Right forelimb (tissue), 1 donor: ENCODE data around the gene PNKP.
A peak's percentile ranks its signal among the peaks of the same experiment; 100 is the strongest.

Experiments used
- DNase-seq: peaks from one replicate; pipeline ENCODE4 v3.0.0-alpha.2; 2018

PNKP gene

DNA sequence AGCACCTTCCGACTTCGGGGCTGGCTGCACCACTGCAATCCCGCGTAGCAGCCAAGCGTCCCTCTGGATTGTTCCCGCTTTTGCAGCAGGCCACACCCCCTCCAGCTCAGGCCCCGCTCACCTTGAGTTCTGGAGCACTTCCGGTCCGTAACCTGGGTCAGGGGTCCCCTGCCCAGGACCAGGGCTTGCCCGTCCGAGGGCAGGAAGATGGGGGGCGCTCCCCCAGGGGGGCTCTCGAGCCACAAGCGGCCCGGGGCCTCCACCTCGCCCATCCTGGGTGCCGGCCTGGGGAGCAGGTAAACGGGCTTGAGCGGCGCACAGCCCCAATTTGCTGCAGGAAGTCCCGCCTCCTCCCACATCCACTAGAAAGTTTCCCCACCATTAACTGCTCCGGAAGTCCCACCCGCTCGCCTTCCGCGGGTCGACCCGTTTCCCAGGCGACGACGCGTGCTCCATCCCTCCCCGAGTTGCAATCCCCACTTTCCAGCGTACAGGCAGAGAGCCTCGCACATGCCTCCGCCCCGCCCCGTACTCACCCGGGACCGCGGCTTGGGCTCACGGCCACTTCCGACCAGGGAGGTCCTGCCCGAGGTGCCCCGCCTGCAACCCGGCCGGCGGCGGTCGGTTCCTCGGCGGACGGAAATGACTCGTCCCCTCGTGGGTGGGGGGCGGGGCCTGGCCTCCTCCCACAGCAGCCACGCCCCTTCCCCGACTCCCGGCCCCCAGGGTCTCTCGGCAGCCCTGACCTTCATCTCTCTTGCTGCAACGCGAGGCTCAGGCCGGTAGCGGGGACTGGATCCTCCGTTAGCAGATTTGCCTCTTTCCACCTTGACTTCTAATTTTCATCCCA, at the start of gene PNKP:
Gene PNKP, minus strand, starts transcription at position 644 of the 850 bp plus-strand sequence. Its CDS starts 372 bp downstream, at position 272.
- peak; percentile 97 for DNase-seq

DNA sequence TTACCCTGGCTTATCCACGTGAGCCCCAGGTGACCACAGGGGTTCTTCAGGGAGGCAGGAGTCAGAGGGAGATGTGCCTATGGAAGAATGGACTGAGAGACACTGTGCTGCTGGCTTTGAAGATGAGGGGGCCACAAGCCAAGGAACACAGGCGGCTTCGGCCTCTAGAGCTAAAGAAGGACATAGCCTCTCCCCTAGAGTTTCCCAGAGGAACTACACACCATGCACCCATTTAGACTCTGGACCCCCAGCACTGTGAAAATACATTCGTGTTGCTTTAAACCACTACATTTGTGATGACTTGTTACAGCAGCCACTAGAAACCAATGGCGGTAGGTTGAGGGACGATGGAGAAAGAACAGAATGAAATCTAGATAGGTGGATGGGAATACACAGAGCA, 47.9 kb upstream of the PNKP start:
- no peak for DNase-seq

DNA sequence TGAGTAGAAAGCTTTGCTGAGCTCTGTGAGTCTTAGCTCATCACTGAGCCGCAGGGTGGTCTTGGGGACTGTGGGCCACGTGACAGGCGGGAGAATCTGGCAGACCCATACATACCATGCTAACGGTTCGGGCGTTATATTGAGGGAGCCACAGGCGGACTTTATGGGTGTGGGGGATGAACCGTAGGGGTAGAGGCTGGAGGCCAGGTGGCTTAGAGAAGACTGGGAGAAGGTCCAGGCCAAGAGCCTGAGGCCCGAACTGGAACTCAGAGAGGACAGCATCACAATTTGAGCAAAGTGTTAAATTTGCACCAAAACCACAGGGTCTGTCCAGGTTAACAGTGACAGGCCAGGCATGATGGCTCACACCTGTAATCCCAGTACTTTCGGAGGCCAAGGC, 46.3 kb upstream of the PNKP start:
- DNase-seq = no peak

DNA sequence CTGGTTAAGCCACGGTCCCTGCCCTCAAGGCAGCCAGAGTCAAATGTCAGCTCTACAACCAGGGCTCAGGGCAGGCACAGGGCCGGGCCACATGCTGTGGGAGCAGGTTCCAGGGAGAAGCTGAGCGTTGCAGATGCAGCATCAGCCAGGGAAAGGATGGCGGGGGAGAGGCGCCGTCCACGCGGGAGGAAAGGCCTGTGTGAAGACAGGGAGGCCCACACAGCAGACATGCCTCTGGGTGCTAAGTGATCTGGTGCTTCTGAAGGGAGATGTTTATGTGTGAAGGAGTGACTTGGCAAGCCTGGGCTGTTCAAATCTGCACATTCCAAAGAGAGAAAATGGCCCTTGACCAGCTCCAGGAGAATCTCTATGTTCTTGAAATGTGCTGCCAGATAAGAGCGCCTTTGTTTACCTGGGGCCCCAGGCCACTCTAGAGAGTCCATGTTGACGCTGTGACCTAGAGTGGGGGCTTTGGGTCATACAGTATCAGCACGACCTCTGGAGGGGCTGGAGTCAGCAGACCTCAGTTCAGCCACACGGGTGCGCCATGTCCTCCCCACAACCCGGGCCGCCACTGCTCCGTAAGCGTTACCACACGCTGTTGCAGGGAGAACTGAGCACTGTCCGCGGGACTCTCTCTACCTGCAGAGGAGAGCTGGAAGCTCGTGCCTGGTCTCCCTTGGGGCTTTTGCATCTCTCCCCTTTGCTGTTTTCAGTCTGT, 45.7 kb upstream of the PNKP start:
- no peak for DNase-seq

DNA sequence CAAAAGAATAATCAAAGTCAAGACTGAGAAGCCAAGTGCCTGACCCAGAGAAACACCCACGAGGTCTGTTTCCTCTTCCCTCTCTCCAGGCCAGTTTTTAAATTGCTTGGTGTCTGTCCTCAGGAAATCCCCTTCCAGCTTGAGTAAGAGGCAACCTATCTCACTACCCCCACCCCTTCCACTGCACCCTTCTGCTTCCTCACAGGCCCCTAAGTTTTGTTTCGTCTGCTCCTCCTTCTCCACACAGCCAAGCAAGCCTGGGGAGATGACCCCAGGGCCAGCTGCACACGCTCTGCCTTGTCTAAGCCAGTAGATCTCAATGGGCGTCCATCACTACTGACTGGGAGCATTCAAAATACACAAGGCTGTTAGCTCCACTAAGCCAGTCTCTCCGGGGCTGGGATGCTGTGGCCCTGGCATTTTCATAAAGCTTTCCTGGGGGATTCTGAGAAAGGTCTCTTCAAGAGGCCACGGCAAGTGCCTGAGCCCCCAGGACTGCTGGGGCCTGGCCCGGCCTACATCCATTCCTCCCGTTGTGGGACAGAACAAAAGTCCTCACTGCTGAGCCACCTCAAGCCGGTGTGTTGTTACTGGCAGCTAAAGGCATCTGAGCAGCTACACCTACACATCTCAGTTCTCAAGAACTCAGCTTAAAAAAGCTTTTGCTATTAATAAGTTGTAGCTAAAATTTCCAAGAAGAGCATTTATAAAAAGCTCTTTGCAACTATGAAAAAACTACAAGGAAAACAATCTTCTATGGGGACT, 44.2 kb upstream of the PNKP start:
- DNase-seq = no peak

DNA sequence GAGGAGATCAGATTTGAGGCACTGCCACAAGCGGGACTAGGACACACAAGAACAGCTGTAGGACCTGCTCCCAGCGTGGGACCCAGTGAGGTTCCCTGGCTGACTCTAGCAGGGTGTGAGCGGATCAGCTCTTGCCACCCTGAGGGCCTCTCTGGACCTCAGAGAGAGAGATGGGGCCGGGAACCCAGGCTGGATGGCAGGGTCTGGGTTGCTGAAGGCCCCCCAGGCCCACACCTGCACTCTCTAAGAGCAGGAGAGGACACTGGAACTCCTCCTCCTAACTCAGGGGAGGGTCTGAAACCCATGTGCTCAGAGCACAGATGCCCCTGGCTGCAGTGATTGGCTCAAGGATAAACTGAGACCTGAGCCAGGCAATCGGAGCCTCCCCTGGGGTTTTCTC, 42.8 kb upstream of the PNKP start:
- DNase-seq = no peak

DNA sequence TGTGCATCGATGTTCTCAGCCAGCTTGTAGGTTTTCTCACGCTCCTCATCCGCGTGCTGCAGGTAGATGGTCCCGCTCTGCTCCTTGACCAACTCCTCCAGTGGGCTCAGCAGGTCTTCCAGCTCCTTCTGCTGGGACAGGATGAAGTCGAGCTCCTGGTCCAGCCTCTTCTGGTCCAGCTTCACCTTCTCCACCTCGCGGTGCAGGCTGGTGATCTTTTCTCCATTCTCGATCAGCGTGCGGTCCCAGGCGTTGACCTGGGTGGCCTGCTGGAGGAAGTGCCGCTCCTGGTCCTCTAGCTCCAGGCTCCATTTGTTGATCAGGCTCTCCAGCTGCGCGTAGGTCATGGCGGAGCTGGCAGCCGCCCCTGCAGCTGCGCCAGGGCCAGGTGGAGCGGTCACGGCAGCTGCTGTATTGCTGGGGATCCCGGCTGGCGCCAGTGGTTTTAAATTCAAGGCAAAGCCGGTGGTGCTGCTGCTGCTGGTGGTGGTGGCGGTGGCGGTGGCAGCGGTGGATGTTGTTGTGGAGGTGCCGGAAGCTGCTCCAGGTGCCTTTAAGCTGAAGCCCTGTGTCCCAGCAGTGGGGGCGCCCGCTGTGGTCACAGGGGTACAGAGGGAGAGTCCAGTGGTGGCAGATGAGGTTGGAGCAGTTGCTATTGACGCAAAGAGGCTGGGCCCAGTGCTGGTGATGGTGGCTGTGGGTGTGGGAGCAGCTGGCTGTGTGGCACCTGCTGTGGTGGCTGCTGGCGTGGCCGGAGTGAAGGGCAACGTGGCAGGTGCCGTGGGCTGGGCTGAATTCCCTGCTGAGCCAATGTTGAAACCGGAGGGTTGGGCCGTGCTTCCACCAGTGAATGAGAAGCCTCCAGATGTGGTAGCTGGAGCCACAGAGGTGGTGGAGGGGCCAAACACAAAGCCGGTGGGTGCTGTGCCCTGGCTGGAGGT, 41.4 kb upstream of the PNKP start:
- no peak for DNase-seq

DNA sequence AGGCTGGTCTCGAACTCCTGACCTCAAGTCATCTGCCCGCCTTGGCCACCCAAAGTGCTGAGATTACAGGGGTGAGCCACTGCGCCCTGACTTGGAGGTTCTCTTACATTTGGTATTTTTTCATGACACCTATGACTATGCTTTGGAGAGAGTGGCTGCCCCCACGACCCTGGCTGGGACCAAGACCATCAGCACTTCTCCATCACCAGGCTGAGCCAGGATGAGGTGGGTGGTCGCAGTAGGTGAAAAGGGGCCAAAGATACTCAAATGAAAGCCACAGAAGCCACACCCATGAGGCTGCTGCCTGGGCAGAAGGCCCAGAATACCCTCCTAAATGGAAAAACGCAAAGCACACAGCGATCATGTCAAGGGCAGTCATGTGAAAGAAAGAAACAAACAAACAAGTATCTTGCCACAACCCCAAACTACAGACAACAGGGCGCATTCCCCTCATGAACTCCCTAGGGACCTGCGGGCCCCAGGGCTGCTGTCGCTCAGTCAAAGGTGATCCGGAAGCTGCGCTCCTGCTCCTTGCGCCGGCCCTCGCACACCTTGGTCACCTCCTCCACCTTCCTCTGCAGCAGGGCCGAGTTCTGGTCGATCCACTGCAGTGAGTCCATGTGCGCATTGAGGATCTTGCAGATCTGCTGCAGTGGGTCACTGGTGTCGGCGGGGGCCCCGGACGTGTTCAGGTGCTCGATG, 40.5 kb upstream of the PNKP start:
- DNase-seq = no peak

DNA sequence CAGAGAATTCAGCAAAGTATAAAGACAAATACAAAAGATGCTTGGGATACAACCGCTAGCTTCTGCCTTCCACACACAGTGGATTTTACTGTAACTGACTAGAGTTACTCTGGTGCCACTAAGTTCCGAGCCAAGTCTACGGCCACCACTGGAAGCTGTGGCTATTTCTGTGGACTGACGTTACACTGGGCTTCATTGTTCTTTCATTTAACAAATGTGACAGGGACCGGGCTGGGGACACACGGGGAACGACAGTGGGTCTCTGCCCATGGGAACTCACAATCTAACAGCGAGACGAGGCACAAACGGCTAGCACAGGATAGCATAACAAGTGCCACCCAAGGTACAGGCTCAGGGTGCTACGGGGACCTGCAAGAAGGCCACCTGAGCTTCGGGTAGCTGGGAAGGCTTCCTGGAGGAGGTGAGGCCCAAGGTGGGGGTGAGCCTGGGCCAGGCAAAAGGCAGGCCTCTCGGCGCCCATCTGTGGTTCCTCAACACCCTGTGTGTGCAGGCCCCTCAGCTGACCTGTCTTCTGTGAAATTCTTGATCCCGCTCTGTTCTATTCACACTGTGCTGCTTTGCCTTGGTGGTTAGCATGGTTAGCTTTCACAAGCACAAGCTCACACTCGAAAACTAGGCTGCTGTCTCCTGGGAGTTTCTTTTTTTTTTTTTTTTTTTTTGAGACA, 39.6 kb upstream of the PNKP start:
- no peak for DNase-seq

DNA sequence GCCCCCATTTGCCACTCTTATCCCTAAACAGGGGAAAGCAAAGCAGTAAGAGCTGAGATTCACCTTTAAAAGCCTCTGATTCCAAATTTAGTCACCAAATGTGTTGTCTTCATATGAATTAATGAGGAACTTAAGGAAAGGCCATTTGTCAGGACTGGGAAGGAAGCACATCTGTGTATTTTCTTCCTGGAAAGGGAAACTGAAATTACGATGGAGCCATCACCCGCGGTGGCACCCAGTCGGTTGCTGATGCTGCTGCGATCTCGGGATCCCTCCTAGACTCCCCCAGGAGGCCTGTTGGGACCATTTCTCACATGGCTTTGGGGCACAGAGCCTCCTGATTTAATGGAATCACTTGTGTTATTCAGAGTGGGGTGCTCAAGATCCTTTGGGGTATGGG, 36.8 kb upstream of the PNKP start:
- DNase-seq = no peak

DNA sequence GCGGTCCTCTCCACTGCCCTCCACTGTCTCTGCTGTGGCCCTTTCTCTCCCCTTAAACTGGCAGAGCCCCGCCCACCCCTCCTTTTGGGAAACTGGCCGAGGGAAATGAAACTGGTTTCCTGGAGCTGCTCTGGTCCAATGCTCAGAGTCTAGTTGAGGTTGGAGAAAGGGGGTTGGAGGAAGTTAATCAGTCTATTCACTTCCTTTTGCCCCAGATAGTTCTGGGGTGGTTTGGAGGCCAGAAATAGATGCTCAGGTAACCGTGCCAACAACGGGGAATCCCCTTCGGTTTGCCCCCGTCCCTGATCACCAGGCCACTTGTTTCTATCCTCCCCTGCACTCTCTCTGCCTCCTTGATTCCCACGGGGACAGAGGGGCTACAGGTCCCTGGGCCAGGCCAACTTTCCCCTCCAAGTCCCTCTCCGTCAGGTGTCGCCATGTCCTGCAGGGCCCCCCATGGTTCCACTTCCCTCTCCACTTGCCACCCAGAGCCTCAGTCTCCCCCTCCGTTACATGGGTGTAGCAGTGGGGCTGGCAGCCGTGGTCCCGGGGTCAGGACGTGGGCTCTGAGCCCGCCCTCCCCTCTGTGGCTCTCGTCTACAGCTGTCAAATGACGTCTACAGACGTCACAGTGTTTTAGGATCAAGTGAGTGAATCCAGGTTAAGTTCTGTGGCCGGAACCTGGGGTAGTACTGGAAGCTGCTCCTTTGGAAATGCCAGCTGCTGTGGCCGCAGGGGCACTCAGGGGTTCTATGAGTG, 29.7 kb upstream of the PNKP start, which contains the start of gene IL4I1:
Gene IL4I1, minus strand, starts transcription at position 25 of the 759 bp plus-strand sequence. CDS start 727 bp downstream, outside the sequence.
- DNase-seq = no peak

DNA sequence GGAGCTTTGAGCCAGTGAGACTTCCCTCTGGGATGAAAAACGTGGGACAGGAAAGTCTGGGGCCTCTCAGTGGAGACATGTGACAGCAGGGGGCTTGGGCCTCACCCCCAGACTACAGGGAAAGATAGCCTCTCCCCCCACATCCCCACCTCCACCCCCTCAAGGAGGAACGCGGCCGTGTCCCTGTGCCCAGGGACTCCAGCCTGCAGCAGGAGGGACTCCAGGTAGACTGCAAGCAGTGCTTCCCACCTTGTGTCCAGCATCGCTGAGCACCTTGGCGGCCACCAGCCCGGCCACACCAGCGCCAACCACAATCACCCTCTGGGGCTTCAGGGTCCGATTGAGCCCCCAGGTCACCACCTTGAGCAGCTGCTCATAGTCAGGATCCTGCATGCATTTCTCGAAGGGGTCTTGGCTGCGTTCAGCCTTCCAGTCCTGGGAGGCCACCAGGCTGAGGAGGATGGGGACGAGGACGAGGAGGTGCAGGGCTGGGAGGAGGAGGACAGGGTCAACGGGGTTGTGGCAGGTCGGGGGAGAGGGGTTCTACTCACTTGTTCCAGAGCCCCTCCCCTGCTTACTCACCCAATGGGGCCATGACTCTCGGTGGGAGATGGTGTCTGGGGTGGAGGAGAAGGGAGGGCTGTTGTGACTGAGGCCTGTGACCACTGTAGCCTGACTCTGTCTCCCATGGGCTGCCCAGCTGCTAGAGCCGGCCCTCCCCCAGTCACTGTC, 28.4 kb upstream of the PNKP start:
- DNase-seq = no peak

DNA sequence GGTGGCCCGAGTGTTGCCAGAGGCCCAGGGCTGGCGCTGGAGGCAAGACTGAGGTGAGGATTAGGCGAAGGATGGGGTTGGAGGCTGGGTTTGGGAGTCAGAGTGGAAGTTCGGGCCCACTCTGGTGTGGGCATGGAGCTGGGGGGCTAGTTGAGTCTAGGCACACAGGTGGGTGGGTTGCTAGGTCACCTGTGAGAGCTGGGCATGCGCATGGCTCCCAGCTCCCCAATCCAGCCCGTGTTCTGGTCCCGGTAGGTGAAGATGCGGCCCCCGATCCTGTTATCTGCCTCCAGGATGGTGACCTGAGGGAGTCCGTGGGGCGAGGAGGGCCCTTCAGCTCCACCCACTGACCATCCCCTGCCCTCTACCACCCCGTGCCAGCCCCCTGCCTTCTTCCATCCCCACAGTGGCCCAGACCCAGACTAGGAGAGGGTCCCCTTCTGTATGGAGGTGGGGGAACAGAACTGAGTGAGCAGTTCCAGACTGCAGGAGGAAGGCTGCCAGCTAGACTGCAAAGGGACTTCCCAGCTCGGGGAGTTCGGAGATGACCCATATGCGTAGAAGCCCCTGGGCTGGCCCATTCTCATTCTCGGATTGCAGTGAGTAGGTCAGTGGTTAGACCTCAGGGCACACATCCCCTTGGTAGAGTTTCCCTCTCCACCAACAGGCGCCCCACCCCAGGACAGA, 27.6 kb upstream of the PNKP start:
- DNase-seq = no peak

DNA sequence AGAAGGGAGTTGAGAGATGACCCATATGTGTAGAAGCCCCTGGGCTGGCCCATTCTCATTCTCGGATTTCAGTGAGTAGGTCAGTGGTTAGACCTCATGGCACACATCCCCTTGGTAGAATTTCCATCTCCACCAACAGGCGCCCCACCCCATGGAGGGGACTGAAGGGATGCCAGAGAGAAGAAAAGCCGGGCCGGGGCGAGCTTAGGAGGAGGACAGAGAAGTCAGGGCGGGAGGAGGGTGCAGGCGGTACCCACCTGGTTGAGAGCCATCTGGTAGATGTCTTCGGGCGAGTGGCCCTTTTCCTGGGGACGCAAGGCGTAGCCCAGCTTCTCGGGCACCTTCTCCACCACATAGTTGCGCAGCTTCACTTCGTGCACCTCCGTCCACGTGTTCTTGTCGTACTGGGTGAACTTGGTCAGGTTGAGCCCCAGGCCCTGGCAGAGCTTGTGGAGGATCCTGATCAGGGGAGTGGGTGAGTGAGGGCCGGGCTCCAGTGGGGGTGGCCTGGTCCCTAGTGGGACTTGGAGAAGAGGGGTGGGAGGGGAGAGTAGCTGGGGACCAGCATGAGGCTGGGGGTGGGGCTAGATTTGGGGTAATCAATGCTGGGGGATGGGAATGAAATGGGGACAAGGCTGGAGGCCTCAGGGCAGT, 26.8 kb upstream of the PNKP start:
- DNase-seq = no peak

DNA sequence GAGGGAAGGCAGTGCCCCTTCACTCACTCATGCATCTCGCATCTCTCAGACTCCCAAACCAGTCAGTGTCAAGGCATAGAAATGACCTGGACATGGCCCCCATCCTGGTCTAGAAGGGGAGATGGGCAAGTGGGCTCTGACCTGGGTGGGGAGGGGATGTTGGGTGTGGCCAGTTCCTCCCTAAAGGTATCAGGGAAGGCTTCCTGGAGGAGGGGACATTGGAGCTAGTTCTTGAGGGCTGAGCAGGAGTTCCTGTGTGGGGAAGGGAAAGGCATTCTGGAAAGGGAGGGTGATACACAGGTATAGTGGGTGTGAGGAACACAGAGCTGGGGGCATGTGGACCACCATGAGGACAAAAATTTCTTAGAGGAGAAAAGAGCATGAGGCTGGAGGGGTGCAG, 25.3 kb upstream of the PNKP start:
- DNase-seq = no peak

DNA sequence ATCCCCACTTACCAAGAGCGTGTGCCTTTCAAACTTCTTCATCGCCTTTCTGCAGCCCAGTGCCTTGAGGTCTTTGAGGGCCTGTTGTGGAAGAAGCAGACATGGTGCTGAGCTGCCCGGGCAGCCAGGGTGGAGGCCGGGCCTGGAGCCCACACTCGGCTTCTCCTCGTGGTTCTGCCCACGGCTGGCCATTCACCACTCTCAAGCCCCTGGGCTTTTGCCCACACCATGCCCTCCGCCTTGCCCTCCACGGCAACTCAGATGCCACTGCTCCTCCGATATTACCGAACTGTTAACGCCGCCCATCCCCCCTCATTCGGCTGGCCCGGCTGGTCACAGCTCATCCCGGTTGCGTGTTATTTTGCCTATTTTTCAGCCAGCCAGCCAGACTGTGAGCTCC, 24.0 kb upstream of the PNKP start:
- no peak for DNase-seq

DNA sequence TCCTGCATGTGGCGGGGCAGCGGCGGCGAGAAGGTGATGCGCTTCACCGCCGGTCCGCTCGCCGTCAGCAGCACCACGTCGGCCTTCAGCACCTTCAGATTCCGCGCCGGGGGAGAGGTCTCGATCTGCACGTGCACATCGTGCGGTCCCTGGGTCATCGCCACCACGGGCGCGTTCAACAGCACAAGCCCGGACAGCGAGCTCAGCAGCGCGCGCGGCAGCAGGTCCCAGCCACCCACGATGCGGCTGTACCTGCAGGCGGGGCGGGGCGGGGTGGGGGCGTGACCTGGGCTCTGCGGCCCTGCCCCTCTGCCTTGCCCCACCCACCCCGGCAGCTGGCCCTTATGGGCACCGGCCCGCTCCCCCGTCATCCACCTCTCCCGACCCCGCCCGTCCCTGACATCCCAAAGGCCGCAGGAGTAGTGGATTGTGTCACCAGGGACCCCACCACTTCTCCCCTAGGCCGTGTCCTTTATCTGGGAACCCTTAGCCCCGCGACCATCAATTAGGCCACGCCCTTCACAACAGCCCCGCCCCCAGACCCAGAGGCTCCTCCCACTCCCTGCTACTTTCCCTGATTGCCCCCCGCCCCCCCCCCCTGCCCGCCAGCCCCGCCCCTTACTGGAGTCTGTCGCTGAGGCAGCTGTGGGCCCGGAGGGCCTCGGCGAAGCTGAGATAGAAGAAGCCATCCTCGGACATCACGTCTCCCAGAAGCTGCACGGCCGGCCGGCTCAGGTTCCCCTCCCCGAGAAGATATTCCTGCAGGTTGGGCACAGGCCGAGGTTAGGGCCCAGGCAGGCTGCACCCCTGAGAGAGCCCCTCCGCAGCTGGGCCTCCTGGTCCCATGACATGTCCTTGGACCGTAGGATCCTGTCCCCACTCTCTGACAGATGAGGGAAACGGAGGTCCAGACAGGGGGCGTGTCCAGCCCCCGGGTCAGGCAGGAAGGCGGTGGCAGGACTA, 23.3 kb upstream of the PNKP start:
- DNase-seq = no peak
